Fibroblast of gingiva (primary cell): Measurements from ENCODE around the gene MMEL1.
"Not testable (repeated sequence)": the region's sequence is repeated elsewhere in the genome, so short reads cannot be mapped to it uniquely, and the experiment has no call there.

Experiments
- DNase-seq: peaks from one replicate; pipeline ENCODE4 v3.0.0-alpha.2; 2011; ENCODE audit warnings: low read depth

Gene MMEL1

DNA sequence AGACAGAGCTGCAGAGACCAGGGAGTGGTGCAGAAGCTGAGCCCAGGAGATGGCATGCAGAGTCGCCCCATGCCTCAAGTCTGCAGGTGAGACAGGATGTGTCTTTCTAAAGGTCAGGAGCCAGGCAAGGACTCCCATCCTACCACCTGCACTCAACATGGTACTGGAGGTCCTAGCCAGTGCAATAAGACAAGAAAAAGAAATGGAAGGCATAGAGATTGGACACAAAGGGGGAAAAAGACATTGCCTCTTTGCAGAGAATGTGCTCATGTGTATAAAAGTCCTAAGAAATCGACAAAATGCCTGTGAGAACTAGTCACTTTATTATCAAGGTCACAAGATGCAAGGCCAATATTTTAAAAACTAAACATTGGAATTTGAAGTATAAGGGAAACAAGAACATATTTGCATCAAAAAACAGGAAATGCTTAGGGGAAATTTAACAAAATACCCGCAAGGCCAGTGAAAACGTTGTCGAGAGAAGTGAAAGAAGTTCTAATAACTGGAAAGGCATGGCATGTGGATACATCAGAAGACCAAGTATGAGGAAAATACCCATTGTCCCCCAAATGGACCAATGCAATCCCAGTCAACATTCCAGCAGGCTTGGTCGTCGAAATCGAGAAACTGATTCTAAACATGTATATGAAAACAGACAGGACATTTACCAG, 59.4 kb downstream of the MMEL1 start:
- DNase-seq = no peak

GRCh38 chr1:2571348-2571747, 61.5 kb downstream of the MMEL1 start:
- no peak for DNase-seq

DNA sequence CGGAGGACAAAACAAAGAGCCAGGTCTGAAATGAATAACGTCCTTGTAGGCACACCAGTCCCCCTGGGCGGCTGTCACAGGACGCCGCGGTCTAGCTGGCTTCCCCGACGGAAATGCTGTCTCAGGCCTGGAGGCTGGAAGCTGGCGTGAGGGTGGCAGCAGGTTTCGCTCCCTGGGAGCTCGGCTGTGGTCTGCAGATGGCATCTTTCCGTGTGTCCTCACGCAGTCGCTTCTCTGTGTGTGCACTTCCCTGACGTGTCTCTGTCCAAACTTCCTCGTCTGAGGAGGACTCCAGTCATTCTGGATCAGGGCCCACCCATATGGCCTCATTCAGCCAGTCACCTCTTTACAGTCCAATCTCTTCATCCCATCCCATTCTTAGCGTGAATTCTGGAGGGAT, 62.5 kb downstream of the MMEL1 start:
- DNase-seq = no peak

GRCh38 chr1:2569703-2570102, 63.1 kb downstream of the MMEL1 start:
- DNase-seq = not testable (repeated sequence)

DNA sequence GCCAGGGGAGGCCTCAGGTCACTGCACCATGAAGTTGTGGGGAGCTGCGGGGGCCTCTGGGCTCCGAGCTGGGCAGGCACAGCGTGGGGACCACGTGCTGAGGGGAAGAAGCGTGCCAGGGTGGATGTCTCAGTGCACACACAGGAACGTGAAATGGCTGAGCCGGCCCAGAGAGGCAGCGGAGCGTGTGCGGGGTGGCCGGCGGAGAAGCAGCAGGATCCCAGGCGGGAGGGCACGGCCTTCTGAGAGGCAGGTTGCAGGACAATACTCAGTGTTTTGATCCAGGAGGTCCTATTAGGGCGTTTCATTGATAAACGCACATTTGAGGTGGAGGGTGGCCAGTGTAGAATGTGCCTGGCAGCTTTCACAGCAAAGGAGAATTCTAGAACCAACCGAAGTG, 63.8 kb downstream of the MMEL1 start:
- DNase-seq = no peak

GRCh38 chr1:2568187-2568816, 64.5 kb downstream of the MMEL1 start:
- DNase-seq = not testable (repeated sequence)

DNA sequence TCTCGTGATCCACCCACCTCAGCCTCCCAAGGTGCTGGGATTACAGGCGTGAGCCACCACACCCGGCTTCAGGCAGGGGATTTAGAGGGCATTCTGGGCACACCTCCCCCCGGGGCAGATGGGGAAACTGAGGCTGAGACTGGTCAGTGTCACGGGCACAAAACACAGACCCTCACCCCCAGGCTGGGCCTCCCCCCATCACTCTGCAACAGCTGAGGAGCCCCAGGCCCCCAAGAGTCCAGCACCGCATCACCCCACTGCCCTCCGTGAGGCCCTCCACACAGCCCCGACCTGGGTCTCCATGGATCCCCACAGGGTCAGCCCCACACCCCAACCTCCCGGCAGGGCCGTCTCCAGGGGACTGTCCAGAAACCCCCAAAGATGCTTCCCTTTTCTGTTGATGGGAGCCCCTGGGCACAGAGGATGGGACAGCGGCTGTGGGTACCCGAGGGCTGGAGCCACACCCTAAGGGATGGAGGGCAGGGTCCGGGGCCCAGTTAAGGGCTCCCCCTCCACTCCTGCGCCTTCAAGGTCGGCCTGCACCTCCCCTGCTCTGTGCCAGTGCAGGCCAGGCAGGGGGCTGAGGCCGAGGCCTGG, 65.6 kb downstream of the MMEL1 start:
- no peak for DNase-seq

DNA sequence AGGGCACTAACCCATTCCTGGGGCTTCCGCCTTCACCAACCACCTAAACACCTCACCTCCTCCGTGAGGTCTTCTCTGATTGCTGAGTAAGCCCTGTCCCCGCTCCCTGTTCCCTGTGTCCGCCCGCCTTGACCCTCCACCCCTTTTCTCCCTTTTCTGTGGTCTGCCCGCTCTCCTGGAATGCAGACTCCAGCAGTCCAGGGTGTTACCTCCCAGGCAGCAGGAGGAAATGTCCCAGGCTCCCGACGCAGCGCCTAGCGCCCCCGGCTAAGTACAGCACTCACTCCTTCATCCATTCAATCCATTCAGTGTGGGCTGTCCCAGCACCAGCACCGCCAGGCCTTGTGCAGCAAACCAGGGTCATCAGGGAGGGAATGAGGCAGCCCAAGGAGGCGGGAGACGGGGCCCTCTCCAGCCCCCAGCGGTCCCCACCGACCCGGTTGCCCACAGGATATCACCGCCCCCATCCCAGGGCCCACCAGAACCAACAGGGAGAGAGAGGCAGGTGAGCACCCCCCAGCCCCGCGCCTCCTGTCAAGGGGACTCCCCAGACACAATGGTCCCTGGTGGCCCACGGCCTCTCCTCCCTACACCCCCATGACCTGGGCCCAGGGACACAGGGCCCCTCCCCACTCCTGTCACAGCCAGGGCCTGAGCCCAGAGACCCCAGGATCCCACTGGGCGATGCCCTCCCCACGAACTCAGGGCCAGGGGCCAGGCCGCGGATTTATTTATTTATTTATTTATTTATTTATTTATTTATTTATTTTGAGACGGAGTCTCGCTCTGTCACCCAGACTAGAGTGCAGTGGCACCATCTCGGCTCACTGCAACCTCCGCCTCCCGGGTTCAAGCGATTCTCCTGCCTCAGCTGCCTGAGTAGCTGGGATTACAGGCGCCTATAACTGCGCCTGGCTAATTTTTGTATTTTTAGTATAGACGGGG, 66.4 kb downstream of the MMEL1 start:
- DNase-seq = no peak

DNA sequence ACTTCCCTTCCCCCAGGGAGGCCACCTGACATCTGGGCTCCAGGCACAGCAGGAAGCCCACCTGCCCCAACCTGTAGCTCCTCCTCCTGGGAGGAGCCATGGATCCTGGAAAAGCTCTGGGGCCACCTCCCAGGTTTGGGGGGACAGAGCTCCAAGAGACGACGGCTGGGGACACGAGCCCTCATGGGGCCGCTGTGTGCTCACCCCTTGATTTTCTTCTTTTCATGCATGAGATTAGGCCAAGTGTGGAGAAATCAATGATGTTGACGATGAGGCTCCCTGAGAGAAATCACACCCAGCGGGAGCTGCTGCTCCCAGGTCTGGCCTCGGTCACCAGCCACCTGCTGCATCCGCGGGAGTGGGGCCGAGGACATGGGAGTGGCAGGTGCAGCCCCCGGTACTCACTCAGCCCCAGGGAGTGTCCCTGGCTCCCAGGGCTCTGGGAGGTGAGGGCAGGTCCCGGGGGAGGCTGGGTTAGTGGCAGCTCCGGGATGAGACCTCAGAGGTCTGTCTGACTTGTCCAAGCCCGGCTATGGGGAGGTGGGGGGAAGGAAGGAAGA, 67.9 kb downstream of the MMEL1 start:
- DNase-seq = no peak

DNA sequence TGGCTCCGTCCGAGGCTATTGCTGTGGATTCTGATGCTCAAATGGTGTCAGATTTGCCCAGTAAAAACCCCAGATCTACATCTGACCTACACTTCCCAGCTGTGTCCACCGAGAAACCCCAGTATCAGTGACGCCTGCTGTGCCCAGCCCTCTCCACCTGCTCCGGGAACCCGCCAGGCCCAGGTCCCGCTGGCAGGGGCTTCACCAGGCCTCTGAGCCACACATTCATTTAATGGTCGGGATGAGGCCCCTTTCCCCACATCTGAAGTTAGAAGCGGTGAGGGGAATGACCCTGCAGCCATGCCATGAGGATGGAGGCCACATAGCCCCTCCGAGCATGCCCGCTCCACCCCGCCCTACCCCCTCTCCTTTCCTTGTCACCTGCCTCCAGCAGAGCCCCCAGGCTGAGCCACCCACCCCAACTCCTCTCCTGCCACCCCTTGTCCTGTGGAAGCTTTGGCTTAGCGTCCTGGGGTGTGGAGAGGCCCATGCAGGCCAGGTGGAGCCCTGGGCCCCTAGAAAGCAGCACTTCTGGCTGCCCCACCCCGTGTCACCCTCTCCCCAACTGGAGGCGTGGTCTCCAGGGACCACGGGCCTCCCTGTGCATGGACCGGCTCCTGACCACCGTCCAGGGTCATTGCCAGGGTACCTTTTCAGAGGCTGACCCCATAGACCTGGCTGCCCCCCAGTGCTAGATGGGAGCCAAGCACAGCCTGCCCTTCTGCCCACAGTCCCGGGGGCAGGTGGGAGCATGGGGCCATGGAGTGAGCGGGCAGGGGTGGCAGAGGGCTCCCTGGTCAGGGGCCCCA, 68.6 kb downstream of the MMEL1 start:
- DNase-seq = no peak

DNA sequence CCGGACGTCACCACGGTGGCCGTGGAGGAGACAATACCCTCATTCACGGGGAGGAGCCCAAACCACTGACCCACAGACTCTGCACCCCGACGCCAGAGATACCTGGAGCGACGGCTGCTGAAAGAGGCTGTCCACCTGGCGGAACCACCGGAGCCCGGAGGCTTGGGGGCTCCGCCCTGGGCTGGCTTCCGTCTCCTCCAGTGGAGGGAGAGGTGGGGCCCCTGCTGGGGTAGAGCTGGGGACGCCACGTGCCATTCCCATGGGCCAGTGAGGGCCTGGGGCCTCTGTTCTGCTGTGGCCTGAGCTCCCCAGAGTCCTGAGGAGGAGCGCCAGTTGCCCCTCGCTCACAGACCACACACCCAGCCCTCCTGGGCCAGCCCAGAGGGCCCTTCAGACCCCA, 69.6 kb downstream of the MMEL1 start:
- DNase-seq = no peak

DNA sequence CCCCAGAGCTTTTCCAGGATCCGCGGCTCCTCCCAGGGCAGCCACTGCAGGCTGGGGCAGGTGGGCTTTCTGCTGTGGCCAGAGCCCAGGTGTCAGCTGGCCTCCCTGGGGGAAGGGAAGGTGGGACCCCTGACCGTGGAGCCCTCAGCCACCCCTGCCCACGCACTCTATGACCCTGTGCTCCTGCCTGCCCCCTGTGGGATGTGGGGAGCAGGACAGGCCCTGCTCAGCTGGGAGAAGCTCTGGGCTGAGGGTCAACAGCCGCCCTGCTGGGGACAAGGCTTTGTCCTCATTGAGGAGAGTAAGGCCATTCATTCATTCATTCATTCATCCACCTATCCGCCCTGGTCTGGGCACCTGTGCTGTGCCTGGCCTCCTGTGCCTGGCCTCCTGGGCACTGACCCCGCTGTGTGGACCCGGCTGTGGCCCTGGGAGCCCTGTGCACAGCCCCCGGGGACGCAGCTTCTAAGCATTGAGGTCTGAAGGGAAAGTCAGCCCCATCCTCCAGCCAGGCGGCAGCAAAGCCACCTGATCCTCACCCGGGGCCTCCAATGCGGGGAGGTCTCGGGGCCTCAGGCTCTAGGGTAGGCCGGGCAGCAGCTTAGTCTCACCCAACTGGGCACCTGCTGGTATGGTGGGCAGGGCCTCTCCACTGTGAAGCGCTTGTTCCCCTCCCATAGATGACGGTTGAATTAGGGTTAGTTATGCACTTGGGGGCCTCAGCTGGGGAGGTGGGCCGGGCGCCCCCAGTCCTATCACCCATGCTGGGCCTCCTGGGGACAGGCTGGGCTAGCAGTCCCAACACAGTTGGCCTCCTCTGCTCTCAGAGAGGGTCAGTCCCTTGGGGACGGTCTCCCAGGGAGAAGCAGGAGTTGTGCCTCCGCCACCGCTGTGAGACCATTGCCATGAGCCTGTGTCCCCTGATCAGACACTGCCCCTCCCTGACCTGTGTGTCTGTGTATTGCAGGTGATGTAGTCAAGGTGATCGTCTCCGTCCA, 70.6 kb downstream of the MMEL1 start:
- DNase-seq = no peak

- DNase-seq = no peak
Measured at GRCh38 chr1:2561446-2561845, 71.4 kb downstream of the MMEL1 start.

GRCh38 chr1:2560299-2561073, 72.3 kb downstream of the MMEL1 start:
- DNase-seq = no peak

DNA sequence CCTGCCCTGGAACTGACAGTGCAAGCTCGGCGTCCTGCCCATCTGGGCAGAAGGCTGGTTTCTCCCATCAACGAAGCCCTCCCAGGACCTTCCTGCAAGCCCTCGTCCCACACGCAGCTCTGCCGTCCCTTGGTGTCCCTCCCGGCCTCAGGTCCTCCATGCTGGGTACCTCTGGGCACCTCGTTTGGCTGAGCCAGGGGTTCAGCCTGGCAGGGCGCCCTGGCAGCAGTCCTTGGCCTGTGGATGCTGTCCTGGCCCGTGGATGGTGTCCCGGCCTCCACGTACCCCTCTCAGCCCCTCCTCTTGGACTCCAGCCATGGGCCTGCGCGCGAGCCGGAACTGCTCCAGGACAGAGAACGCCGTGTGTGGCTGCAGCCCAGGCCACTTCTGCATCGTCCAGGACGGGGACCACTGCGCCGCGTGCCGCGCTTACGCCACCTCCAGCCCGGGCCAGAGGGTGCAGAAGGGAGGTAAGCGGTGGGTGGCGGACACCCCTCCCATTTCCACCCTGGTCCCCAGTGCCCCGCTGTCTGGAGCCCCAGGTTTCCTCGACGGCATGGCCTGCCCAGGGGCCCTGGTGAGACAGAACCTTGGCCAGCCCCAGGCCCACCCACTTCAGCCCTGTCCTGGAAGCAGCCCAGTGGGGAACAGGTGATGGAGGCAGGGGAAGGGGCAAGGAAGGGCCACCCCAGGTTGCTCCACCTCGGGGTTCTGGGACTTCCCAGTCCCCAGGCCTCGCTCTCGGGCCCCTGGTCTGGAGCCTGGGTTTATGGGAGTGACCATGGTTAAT, 73.1 kb downstream of the MMEL1 start:
- no peak for DNase-seq

GRCh38 chr1:2558861-2559260, 74.0 kb downstream of the MMEL1 start:
- DNase-seq = no peak

DNA sequence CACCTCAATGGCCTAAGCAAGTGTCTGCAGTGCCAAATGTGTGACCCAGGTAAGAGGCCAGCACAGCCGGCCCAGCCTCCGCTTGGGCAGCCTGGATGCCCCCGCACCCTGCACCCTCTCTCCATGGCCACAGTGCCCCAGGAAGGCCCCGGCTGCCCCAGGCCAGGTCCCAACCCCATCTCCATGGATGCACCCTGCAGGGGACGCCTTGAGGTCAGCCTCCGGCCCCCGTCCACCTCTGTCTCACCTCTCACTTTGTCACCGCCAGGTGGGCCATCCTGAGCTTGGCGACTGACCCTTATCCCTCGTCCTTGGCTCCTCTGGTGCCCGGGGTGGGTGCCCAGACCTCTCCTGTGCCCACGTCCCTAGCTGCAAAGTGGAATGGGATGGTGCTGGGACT, 74.4 kb downstream of the MMEL1 start:
- DNase-seq = no peak
